ENCODE data around the gene NOL12.

NOL12 gene, protein sequence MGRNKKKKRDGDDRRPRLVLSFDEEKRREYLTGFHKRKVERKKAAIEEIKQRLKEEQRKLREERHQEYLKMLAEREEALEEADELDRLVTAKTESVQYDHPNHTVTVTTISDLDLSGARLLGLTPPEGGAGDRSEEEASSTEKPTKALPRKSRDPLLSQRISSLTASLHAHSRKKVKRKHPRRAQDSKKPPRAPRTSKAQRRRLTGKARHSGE

DNA sequence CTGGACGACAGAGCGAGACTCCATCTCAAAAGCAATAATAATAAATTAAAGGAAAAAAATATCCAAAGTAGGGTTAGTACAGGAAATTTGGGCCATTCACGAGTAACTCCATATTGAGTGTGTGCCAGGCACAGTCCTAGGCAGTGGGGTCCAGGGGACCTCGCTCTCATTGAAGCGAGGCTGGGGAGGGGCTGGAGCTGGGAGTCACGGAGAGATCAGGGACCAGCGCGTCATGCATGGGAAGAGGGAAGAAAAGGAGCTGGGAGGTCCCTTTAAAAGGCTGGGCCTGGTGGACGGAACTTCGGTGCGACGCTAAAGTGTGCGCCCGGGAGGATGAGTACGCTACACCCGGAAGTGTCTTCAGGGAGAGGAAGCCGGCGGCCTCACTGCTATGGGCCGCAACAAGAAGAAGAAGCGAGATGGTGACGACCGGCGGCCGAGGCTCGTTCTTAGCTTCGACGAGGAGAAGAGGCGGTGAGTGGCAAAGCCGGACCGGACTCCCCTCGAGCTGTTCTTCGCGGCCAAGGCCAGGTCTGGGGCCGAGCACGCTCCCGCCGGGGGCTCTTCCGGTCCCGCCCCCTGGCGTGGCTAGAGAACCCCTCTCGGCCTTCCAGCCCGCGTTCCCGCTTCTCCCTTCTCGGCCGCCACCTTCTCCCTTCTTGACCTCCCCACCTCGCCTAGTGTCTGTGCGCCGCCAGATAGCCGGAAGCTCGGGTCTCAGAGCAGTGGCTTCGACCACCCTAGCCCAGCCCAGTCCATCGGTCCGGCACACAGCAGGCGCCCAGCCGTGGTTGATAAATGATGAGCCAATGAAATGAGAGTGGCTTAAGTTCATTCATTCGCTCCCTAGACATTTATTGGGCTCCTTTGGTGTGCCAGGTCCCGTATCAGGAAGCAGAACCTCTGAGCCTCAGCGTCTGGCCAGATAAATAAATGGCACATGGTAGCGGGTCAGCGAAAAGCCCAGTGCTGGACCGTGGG is at the start of gene NOL12:
Gene NOL12, plus strand, starts transcription at position 342 of the 981 bp plus-strand sequence. Its CDS starts 50 bp downstream, at position 392.
- TF ChIP-seq, protein P1, sequence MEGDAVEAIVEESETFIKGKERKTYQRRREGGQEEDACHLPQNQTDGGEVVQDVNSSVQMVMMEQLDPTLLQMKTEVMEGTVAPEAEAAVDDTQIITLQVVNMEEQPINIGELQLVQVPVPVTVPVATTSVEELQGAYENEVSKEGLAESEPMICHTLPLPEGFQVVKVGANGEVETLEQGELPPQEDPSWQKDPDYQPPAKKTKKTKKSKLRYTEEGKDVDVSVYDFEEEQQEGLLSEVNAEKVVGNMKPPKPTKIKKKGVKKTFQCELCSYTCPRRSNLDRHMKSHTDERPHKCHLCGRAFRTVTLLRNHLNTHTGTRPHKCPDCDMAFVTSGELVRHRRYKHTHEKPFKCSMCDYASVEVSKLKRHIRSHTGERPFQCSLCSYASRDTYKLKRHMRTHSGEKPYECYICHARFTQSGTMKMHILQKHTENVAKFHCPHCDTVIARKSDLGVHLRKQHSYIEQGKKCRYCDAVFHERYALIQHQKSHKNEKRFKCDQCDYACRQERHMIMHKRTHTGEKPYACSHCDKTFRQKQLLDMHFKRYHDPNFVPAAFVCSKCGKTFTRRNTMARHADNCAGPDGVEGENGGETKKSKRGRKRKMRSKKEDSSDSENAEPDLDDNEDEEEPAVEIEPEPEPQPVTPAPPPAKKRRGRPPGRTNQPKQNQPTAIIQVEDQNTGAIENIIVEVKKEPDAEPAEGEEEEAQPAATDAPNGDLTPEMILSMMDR (IDR thresholded peaks at IDR 0.05; ENCODE audit: low read depth, low read length, missing control alignments) = no peak
- DNase-seq (ENCODE audit: low read depth) = peak; percentile 70
- H3K4me3 ChIP-seq (ENCODE audit: low read depth, low read length) = peak within 1 kb of the TSS; percentile 88

DNA sequence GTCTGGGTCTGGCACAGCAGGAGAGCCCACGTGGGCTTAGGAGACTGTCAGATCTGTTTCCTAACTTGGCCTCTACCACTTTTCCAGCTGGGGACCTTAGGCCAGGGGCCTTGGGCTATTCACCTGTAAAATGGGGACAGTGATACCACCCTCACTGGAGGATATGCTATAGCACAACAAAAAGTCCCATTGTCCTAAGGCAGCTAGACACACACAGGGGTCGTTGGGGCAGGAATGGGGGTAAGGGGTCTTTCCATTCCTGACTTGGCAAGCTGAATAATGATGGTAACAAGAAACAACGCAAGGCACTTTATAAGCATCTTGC is 49.2 kb upstream of the NOL12 start:
- TF ChIP-seq, protein P1 (IDR thresholded peaks at IDR 0.05; ENCODE audit: low read depth, low read length, missing control alignments) = no peak
- DNase-seq (ENCODE audit: low read depth) = no peak
- no peak overlapping the region for H3K4me3 ChIP-seq (ENCODE audit: low read depth, low read length)

DNA sequence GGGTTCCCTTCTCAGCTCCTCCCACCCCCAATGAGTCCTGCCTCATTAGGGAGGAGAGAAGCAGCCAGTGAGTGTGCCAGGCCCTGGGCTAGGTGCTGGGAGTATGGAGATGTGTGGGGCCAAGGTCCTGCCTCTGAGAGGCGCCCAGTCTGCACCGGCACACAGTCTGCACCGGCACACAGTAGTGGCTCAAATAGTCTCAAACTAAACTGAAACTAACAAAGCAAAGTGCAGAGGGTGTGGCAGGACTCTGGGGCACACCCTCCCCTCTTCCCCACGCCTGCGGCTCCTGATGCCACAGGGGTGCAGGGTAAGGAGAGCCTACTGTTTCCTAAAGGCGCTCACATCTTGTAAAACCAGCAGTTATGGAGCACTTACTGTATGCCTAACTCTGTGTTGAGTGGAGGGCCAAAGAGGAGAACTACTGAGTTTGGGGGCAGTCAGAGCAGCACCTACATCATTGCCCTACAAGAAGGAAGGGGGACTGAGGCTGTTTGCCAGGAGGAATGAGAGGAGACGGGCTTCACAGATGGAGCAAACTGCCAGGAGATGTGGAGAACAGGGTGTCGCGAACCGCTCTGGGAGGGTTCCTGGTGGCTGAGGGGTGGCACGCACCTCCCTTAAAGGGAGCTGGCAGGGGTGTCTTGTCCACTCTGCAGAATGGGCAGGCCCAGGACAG is 47.6 kb upstream of the NOL12 start:
- no peak for DNase-seq (ENCODE audit: low read depth)
- peak overlapping the region; percentile 88 for H3K4me3 ChIP-seq (ENCODE audit: low read depth, low read length)
- TF ChIP-seq, protein P1 (IDR thresholded peaks at IDR 0.05; ENCODE audit: low read depth, low read length, missing control alignments) = no peak

DNA sequence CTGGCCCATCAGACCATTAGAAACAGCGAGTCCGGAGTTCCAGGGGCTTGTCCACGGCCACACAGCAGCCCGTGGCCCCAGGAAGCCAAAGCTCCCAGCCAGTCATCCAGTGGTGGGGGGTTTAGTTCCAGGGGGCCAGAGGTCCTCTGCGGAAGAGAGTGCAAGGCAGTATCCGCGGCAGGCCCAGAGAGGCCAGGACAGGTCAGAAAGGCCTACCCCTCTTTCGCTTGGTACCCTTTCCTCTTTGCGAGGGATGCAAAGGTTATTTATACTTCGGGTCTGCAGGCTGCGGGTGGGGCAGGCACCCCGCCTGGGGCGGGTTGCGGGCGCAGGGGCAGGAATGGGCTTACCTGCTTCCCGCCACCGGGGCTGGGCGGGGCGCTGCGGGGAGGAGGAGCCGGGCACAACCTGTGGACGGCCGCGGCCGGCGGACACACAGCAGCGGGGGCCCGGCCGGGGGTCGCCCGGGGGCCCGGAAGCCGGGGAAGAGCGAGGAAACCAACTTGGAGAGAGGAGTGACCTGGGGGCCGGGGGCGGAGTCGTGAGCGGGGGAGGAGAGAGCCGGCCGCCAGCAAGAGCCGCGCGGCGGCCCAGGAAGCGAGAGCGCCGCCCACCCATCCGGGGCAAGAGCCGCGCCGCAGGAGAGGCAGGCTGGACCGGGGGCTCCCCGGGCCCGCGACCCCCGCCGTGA is 46.9 kb upstream of the NOL12 start, which contains the start of gene SH3BP1:
Gene SH3BP1, plus strand, starts transcription at position 600 of the 691 bp plus-strand sequence. CDS start 119 bp downstream, outside the sequence.
- no peak for DNase-seq (ENCODE audit: low read depth)
- TF ChIP-seq, protein P1 (IDR thresholded peaks at IDR 0.05; ENCODE audit: low read depth, low read length, missing control alignments) = no peak
- H3K4me3 ChIP-seq (ENCODE audit: low read depth, low read length) = peak within 1 kb of the TSS; percentile 88

DNA sequence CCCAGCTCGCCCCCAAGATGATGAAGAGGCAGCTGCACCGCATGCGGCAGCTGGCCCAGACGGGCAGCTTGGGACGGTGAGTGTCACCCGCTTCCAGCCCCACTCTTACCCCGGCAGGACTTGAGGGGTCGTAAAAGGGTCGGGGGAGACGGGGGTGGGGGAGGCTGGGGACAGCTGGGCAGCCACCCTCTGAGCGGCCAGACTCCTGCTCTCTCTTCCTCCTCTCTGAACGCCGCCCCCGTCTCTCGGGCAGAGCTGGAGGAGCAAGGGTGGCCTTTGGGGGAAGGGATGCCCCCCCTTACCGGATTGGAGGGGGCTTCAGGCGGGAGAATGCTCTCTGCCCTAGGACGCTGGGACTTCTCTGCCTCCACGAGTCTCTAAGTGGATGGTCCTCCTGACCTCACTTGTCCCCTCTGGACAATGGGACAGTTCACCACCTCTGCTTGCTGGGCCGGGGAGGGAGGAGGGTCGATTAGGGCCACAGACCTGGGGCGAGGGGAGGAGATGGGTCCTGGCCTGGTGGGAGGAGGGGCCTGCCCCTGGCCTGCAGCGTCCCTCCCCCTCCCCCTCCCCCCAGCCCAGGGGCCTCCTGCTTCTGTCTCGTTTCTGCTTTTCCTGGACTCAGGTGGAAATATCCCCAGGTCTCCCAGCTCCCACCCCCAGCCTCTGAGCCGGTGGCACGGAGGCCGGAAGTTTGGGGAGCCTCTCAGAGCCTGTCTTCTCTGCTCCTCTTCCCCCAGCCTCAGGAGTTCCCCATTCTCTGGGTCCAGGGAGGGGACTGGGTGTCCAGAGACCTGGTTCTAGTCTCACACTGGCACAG is 46.2 kb upstream of the NOL12 start:
- peak overlapping the region; percentile 88 for H3K4me3 ChIP-seq (ENCODE audit: low read depth, low read length)
- TF ChIP-seq, protein P1 (IDR thresholded peaks at IDR 0.05; ENCODE audit: low read depth, low read length, missing control alignments) = no peak
- no peak for DNase-seq (ENCODE audit: low read depth)
